Lower leg skin (tissue), 4 donors: ENCODE results near the gene CAMKK2. TPM values are rescaled to one million over a fixed set of nuclear protein-coding genes. Genes with fewer than 3 reads are reported as not detected.

ENCODE experiments used
- DNase-seq, 2 donors: peaks; one replicate each; pipeline ENCODE4 v3.0.0-alpha.2; 2019; ENCODE audit warnings: low spot score in 2 of 2
- H3K4me3 ChIP-seq: fragments of 200-600 bp; sonication (generic); 2 replicates; pipeline ENCODE4 v1.5.1; 2017; ENCODE audit warnings: mild to moderate bottlenecking, low read depth; ENCODE audit not compliant: poor library complexity, severe bottlenecking
- POLR2A ChIP-seq, 2 donors: fragments of 450-650 bp; IDR thresholded peaks; one replicate each; pipeline ENCODE4 v1.6.1; 2016 to 2017; ENCODE audit warnings: antibody characterized with exemption in 2 of 2, mild to moderate bottlenecking in 1 of 2, moderate library complexity in 1 of 2
- WGBS, 2 donors: methylation state at CpG; one replicate each; pipeline ENCODE4 v1.1.5; 2018; 5-methylcytosine and 5-hydroxymethylcytosine counted together
- intact Hi-C: fragments of 100-400 bp; cut with DNase I; formaldehyde crosslinking; loops from one replicate; pipeline ENCODE4 v1.15.0; 2023; ENCODE audit warnings: low total_unique reads
- total RNA-seq, 4 donors: library from RNA; depleted of rRNA; stranded (reverse); fragments of >200 nt; gene quantifications; one replicate each; pipeline ENCODE4 v1.1.0, GENCODE V29; 2016
- TF ChIP-seq, protein P1 (sequence below), 3 donors: fragments of 450-650 bp; IDR thresholded peaks; one replicate each; pipeline ENCODE4 v1.5.1; 2016; ENCODE audit warnings: antibody characterized with exemption in 3 of 3, mild to moderate bottlenecking in 3 of 3, moderate library complexity in 2 of 3

CAMKK2 gene
- total RNA-seq, 4 donors from 2014 or later, result 18.2 to 31.4 (median 21.5) TPM

DNA sequence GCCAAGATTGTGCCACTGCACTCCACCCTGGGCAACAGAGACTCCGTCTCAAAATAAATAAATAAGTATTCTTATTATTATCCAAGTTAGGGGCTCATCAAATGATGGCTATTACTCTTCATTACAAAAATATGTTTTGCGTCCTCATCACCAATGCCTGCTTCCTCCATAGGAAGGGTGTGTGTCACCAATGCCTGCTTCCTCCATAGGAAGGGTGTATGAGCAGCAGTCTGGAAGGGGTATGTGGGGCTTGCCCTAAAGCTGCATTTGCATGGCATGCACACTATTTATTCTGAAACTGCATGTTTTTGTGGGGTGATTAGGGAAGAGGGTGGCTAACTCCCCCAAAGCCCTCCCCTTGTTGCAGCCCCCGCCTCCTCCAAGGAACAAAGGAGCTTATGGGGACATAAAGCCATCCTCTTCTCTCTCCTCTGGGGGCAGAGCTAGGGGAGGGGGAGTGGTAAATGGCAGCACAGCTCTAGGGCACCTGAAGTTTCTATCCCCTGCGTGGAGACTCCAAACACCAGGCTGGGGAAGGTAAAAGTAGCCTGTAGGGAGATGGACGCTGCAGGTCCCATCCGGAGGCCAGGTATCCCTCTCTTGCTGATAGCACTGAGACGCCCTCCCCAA is 1.3 kb downstream of the CAMKK2 start:
- intact Hi-C loops, result no loop called here
- 35 to 38% methylated on average over 7 of the region's 7 CpGs for WGBS, 2 donors
- H3K4me3 ChIP-seq, result peak overlapping the region; percentile 84
- TF ChIP-seq POLR2A (IDR thresholded peaks at IDR 0.05), result no peak
- TF ChIP-seq, protein P1, sequence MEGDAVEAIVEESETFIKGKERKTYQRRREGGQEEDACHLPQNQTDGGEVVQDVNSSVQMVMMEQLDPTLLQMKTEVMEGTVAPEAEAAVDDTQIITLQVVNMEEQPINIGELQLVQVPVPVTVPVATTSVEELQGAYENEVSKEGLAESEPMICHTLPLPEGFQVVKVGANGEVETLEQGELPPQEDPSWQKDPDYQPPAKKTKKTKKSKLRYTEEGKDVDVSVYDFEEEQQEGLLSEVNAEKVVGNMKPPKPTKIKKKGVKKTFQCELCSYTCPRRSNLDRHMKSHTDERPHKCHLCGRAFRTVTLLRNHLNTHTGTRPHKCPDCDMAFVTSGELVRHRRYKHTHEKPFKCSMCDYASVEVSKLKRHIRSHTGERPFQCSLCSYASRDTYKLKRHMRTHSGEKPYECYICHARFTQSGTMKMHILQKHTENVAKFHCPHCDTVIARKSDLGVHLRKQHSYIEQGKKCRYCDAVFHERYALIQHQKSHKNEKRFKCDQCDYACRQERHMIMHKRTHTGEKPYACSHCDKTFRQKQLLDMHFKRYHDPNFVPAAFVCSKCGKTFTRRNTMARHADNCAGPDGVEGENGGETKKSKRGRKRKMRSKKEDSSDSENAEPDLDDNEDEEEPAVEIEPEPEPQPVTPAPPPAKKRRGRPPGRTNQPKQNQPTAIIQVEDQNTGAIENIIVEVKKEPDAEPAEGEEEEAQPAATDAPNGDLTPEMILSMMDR (IDR thresholded peaks at IDR 0.05), result no peak
- DNase-seq, result peak in 1 of 2 donors; percentile 76

DNA sequence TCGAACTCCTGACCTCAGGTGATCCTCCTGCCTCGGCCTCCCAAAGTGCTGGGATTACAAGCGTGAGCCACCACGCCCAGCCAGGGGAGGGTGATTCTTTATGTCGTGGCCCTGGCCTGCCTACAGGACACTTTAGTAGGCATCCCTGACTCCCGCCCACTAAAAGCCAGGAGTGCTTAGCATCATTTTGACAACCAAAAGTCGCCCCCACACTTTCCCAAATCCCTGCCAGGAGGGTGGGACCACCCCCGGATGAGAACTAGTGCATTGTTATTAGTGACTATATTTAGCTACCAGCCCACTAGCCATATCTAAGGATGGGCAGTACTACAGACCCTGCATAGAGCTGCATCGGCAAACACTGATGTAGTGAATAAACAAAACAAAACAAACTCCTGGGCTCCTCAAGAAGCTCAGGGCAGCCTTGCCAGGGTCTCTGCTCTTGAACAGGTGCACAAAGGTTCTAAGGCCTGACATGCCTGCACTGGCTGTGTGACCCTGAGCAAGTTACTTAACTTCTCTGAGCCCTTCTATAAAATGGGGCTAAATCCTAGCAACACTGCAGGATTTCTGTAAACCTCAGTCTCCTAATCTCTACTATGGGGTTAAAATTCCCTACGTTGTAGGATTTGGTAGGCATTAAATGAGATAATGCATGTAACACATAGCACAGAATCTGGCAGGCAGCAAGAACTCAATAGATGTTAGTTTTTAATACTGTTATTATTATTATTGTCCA is 2.2 kb downstream of the CAMKK2 start:
- intact Hi-C loops, result no loop called here
- TF ChIP-seq POLR2A (IDR thresholded peaks at IDR 0.05), result no peak
- TF ChIP-seq, protein P1 (IDR thresholded peaks at IDR 0.05), result no peak
- no peak overlapping the region for H3K4me3 ChIP-seq
- WGBS, 2 donors, result 85 to 87% methylated on average over 10 of the region's 10 CpGs
- DNase-seq, result no peak

DNA sequence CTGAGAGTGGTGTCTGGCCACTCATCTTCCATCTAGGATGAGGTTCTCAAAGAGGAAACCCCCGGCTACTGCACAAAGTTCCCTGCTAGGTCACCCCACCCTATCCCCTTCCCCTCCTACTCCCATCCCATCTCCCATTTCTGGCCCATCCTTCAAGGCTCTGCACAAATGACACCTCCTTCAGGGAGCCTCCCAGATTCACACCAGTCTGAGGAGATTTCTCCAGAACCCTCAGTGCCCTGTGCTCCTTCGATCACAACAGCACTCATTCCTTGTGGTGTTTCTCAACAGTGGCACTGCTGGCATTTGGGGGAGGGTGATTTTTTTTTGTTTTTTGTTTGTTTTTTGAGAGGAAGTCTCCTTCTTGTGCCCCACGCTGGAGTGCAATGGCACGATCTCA is 2.9 kb downstream of the CAMKK2 start:
- no peak overlapping the region for H3K4me3 ChIP-seq
- no peak for TF ChIP-seq POLR2A (IDR thresholded peaks at IDR 0.05)
- TF ChIP-seq, protein P1 (IDR thresholded peaks at IDR 0.05), result no peak
- DNase-seq, result no peak
- 88 to 90% methylated on average over 4 of the region's 4 CpGs for WGBS, 2 donors
- intact Hi-C loops, result no loop called here

GRCh38 chr12:121290410-121290809 is 6.1 kb downstream of the CAMKK2 start:
- DNase-seq, result no peak
- intact Hi-C loops, result no loop called here
- no peak overlapping the region for H3K4me3 ChIP-seq
- WGBS, 2 donors, result 95 to 96% methylated on average over 5 of the region's 5 CpGs
- TF ChIP-seq, protein P1 (IDR thresholded peaks at IDR 0.05), result no peak
- no peak for TF ChIP-seq POLR2A (IDR thresholded peaks at IDR 0.05)

DNA sequence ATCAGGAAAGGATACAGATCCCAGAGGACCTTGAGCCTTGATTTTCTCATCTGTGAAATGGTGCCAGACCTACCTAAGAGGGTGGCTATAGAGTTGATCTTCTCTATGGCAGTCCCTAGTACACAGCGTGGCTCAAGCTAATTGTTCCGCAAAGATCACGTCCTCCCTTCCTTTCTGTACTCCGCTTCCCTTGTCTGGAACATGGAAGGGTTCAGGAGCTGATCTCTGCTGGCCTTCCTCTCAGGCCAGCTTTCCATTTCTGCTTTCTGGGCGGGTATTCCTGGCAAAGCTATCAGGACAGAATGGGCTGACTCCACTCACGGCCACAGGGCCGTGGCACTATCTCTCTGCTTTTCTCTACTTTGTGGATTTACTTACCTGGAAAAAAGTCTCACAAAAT is 6.5 kb downstream of the CAMKK2 start:
- intact Hi-C loops, result no loop called here
- DNase-seq, result no peak
- TF ChIP-seq, protein P1 (IDR thresholded peaks at IDR 0.05), result no peak
- TF ChIP-seq POLR2A (IDR thresholded peaks at IDR 0.05), result no peak
- WGBS, 2 donors, result 85 to 87% methylated on average over 7 of the region's 7 CpGs
- H3K4me3 ChIP-seq, result no peak overlapping the region
